Measurements from ENCODE around the gene ZBTB7B. TPM values are rescaled to one million over a fixed set of nuclear protein-coding genes. Genes with fewer than 3 reads are reported as not detected.
"Not testable (repeated sequence)": the region's sequence is repeated elsewhere in the genome, so short reads cannot be mapped to it uniquely, and the experiment has no call there.

Gene ZBTB7B
- total RNA-seq, 1 donor from 2014 or later, result 77.6 TPM

- no peak for TF ChIP-seq CTCF (IDR thresholded peaks at IDR 0.05)
- no peak for TF ChIP-seq POLR2A (IDR thresholded peaks at IDR 0.05)
- TF ChIP-seq POLR2AphosphoS5 (IDR thresholded peaks at IDR 0.05; ENCODE audit: insufficient read depth in 1 of 2, low read depth in 1 of 2), result no peak
- H3K36me3 ChIP-seq, result no peaks in the 10 kb centered on the region
- intact Hi-C loops (cut with DNase I), result no loop called here
- H3K4me3 ChIP-seq, result no peak overlapping the region
- peaks cover 10% of the 10 kb centered on the region for H3K4me1 ChIP-seq
- H3K9me3 ChIP-seq, result no peaks in the 10 kb centered on the region
- no peak overlapping the region for H3K27ac ChIP-seq
- no peak for DNase-seq (ENCODE audit: extremely low spot score in 2 of 2)
- H3K27me3 ChIP-seq, result no peaks in the 10 kb centered on the region
Measured at GRCh38 chr1:154978360-154978759, 24.2 kb upstream of the ZBTB7B start.

- peak overlapping the region; percentile 42 for H3K27ac ChIP-seq
- H3K27me3 ChIP-seq, result no peaks in the 10 kb centered on the region
- DNase-seq (ENCODE audit: extremely low spot score in 2 of 2), result no peak
- intact Hi-C loops (cut with DNase I), result no loop called here
- TF ChIP-seq CTCF (IDR thresholded peaks at IDR 0.05) (no peak), POLR2A (IDR thresholded peaks at IDR 0.05) (no peak), POLR2AphosphoS5 (IDR thresholded peaks at IDR 0.05; ENCODE audit: insufficient read depth in 1 of 2, low read depth in 1 of 2) (no peak)
- H3K36me3 ChIP-seq, result no peaks in the 10 kb centered on the region
- H3K9me3 ChIP-seq, result no peaks in the 10 kb centered on the region
- H3K4me3 ChIP-seq, result peak overlapping the region; percentile 56 to 76
- H3K4me1 ChIP-seq, result peaks cover 24% of the 10 kb centered on the region
Measured at GRCh38 chr1:154982341-154982740, 20.3 kb upstream of the ZBTB7B start.

GRCh38 chr1:154982897-154983648 is 19.5 kb upstream of the ZBTB7B start, which contains the start of gene FLAD1:
Gene FLAD1 (plus strand): TSS chr1:154983344. CDS start chr1:154983695, 351 bp downstream.
- no peaks in the 10 kb centered on the region for H3K9me3 ChIP-seq
- no peak for TF ChIP-seq POLR2A (IDR thresholded peaks at IDR 0.05)
- peak; percentile 86 to 100 for TF ChIP-seq POLR2AphosphoS5 (IDR thresholded peaks at IDR 0.05; ENCODE audit: insufficient read depth in 1 of 2, low read depth in 1 of 2)
- TF ChIP-seq CTCF (IDR thresholded peaks at IDR 0.05), result no peak
- peaks cover 0 to 2% of the 10 kb centered on the region in 2 donors for H3K36me3 ChIP-seq
- H3K4me3 ChIP-seq, result peak within 1 kb of the TSS; percentile 56 to 76
- no peaks in the 10 kb centered on the region for H3K27me3 ChIP-seq
- DNase-seq (ENCODE audit: extremely low spot score in 2 of 2), result peak in 1 of 2 donors; percentile 99
- peak within 1 kb of the TSS; percentile 66 for H3K27ac ChIP-seq
- intact Hi-C loops (cut with DNase I), result no loop called here
- peaks cover 24% of the 10 kb centered on the region for H3K4me1 ChIP-seq

- Histone ChIP-seq H3K27me3 (no peaks in the 10 kb centered on the region), H3K4me1 (peaks cover 24% of the 10 kb centered on the region), H3K36me3 (peaks cover 0 to 5% of the 10 kb centered on the region in 2 donors), H3K27ac (peak overlapping the region; percentile 66), H3K4me3 (peak overlapping the region; percentile 56 to 76), H3K9me3 (no peaks in the 10 kb centered on the region)
- no peak for DNase-seq (ENCODE audit: extremely low spot score in 2 of 2)
- TF ChIP-seq POLR2A (IDR thresholded peaks at IDR 0.05), result no peak
- intact Hi-C loops (cut with DNase I), result no loop called here
Measured at GRCh38 chr1:154983776-154984466, 18.7 kb upstream of the ZBTB7B start.

- peaks cover 0 to 18% of the 10 kb centered on the region in 2 donors for H3K36me3 ChIP-seq
- H3K27ac ChIP-seq; H3K4me3 ChIP-seq; H3K27me3 ChIP-seq; H3K9me3 ChIP-seq; intact Hi-C loops (cut with DNase I); DNase-seq (ENCODE audit: extremely low spot score in 2 of 2): not testable (repeated sequence)
- H3K4me1 ChIP-seq, result peaks cover 31% of the 10 kb centered on the region
Measured at GRCh38 chr1:154986736-154987135, 15.9 kb upstream of the ZBTB7B start.

GRCh38 chr1:154987326-154987725 is 15.3 kb upstream of the ZBTB7B start:
- Histone ChIP-seq H3K4me3 (no peak overlapping the region), H3K36me3 (peaks cover 0 to 18% of the 10 kb centered on the region in 2 donors), H3K27me3 (no peaks in the 10 kb centered on the region), H3K4me1 (peaks cover 28% of the 10 kb centered on the region), H3K27ac (no peak overlapping the region), H3K9me3 (no peaks in the 10 kb centered on the region)
- intact Hi-C loops (cut with DNase I), result no loop called here
- TF ChIP-seq POLR2AphosphoS5 (IDR thresholded peaks at IDR 0.05; ENCODE audit: insufficient read depth in 1 of 2, low read depth in 1 of 2), result no peak
- no peak for TF ChIP-seq POLR2A (IDR thresholded peaks at IDR 0.05)
- no peak for TF ChIP-seq CTCF (IDR thresholded peaks at IDR 0.05)
- DNase-seq (ENCODE audit: extremely low spot score in 2 of 2), result no peak
